Hepatocyte (in vitro differentiated cells): Measurements from ENCODE around the gene BTBD19. TPM values are rescaled to one million over a fixed set of nuclear protein-coding genes. Genes with fewer than 3 reads are reported as not detected.

Experiments
- DNase-seq: peaks from one replicate; pipeline ENCODE4 v3.0.0-alpha.2; 2016; ENCODE audit warnings: low spot score
- H2AFZ ChIP-seq: fragments of 200-600 bp; sonication (generic); 2 replicates; pipeline ENCODE4 v1.6.0; 2016; ENCODE audit warnings: antibody characterized with exemption, mild to moderate bottlenecking
- H3K27ac ChIP-seq: fragments of 200-600 bp; sonication (generic); 2 replicates; pipeline ENCODE4 v1.5.1; 2016; ENCODE audit warnings: mild to moderate bottlenecking
- H3K27me3 ChIP-seq: fragments of 200-600 bp; sonication (generic); 2 replicates; pipeline ENCODE4 v1.6.1; 2016
- H3K36me3 ChIP-seq: fragments of 200-600 bp; sonication (generic); replicated peaks from 2 replicates; pipeline ENCODE4 v1.5.1; 2016; ENCODE audit warnings: low read depth; ENCODE audit not compliant: insufficient read depth
- H3K4me1 ChIP-seq: fragments of 200-600 bp; sonication (generic); 2 replicates; pipeline ENCODE4 v1.5.1; 2016; ENCODE audit warnings: mild to moderate bottlenecking, moderate library complexity; ENCODE audit not compliant: insufficient read depth
- H3K4me2 ChIP-seq: fragments of 200-600 bp; sonication (generic); 2 replicates; pipeline ENCODE4 v1.6.0; 2016
- H3K4me3 ChIP-seq: fragments of 200-600 bp; sonication (generic); 2 replicates; pipeline ENCODE4 v1.5.1; 2016; ENCODE audit warnings: mild to moderate bottlenecking
- H3K79me2 ChIP-seq: fragments of 200-600 bp; sonication (generic); 2 replicates; pipeline ENCODE4 v1.6.0; 2017; ENCODE audit warnings: mild to moderate bottlenecking
- H3K9me2 ChIP-seq: fragments of 200-600 bp; sonication (generic); replicated peaks from 2 replicates; pipeline ENCODE4 v1.6.0; 2017; ENCODE audit warnings: mild to moderate bottlenecking; ENCODE audit not compliant: insufficient read depth
- H3K9me3 ChIP-seq: fragments of 200-600 bp; sonication (generic); 2 replicates; pipeline ENCODE4 v1.5.1; 2016; ENCODE audit warnings: low read depth, mild to moderate bottlenecking
- H4K20me1 ChIP-seq: fragments of 200-600 bp; sonication (generic); 2 replicates; pipeline ENCODE4 v1.6.0; 2016; ENCODE audit warnings: mild to moderate bottlenecking; ENCODE audit not compliant: insufficient read depth, poor library complexity, severe bottlenecking
- EZH2 ChIP-seq: fragments of 200-600 bp; sonication (generic); IDR thresholded peaks from 2 replicates; pipeline ENCODE4 v1.6.1; 2016; ENCODE audit warnings: antibody characterized with exemption, mild to moderate bottlenecking, borderline replicate concordance
- EZH2phosphoT487 ChIP-seq: fragments of 200-600 bp; sonication (generic); IDR thresholded peaks from one replicate; pipeline ENCODE4 v1.6.1; 2018; ENCODE audit warnings: antibody characterized with exemption, mild to moderate bottlenecking, low read depth, moderate library complexity; ENCODE audit not compliant: unreplicated experiment, severe bottlenecking
- WGBS: methylation state at CpG from one replicate; pipeline ENCODE4 v1.1.6; 2016; ENCODE audit warnings: low lambda C conversion rate; ENCODE audit errors: missing lambda C conversion rate; 5-methylcytosine and 5-hydroxymethylcytosine counted together
- polyA plus RNA-seq: library from polyadenylated mRNA; unstranded; fragments of >200 nt; fragmentation: Nextera tagmentation; extraction: Ambion mirVana; gene quantifications from 2 replicates; pipeline ENCODE4 v1.2.1, GENCODE V29; 2016
- total RNA-seq: library from RNA; depleted of rRNA; stranded (reverse); fragments of >200 nt; gene quantifications from 2 replicates; pipeline ENCODE4 v1.2.3, GENCODE V29; 2014
- TF ChIP-seq, protein P1 (sequence below): fragments of 200-600 bp; sonication (generic); IDR thresholded peaks from 2 replicates; pipeline ENCODE4 v1.5.1; 2016; ENCODE audit warnings: antibody characterized with exemption, mild to moderate bottlenecking; ENCODE audit not compliant: poor library complexity

Gene BTBD19
- total and polyA plus RNA-seq, 2 experiments from 2014 or later, result 5.5 to 16.8 TPM

DNA sequence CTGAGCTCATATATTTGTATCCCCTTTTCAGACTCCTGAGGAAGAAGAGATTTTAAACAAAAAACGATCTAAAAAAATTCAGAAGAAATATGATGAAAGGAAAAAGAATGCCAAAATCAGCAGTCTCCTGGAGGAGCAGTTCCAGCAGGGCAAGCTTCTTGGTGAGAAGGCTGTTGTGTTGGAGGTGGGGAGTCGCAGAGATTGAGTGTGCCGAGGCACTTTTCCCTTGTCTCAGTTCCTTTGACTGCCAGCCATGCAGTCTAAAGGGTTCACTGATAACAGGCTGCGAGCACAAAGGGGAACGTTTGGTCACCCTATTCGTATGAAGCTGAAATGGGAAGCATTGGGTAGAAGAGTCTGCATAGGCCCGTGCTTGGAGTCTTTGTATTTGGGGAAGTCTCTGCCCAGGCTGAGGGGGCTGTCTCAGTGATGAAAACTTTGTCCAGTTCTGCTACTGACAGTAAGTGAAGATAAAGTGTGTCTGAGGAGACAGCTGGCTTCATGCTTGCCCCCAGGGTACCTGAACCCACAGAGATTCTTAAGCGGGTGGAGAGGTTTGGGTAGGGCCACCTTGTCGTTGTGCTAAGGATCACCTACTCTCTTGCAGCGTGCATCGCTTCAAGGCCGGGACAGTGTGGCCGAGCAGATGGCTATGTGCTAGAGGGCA is 30.2 kb upstream of the BTBD19 start:
- Histone ChIP-seq H3K9me2 (no peaks in the 10 kb centered on the region), H3K4me2 (peak overlapping the region; percentile 90), H3K4me1 (peaks cover 6% of the 10 kb centered on the region), H3K9me3 (no peaks in the 10 kb centered on the region), H3K27ac (no peak overlapping the region), H4K20me1 (peaks cover 25% of the 10 kb centered on the region), H3K4me3 (no peak overlapping the region), H3K27me3 (no peaks in the 10 kb centered on the region), H3K79me2 (peaks cover 34% of the 10 kb centered on the region), H2AFZ (no peak overlapping the region), H3K36me3 (no peaks in the 10 kb centered on the region)
- TF ChIP-seq EZH2phosphoT487 (no peak), EZH2 (no peak)
- TF ChIP-seq, protein P1, sequence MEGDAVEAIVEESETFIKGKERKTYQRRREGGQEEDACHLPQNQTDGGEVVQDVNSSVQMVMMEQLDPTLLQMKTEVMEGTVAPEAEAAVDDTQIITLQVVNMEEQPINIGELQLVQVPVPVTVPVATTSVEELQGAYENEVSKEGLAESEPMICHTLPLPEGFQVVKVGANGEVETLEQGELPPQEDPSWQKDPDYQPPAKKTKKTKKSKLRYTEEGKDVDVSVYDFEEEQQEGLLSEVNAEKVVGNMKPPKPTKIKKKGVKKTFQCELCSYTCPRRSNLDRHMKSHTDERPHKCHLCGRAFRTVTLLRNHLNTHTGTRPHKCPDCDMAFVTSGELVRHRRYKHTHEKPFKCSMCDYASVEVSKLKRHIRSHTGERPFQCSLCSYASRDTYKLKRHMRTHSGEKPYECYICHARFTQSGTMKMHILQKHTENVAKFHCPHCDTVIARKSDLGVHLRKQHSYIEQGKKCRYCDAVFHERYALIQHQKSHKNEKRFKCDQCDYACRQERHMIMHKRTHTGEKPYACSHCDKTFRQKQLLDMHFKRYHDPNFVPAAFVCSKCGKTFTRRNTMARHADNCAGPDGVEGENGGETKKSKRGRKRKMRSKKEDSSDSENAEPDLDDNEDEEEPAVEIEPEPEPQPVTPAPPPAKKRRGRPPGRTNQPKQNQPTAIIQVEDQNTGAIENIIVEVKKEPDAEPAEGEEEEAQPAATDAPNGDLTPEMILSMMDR, result no peak
- no peak for DNase-seq
- 86% methylated on average over 13 of the region's 13 CpGs for WGBS

DNA sequence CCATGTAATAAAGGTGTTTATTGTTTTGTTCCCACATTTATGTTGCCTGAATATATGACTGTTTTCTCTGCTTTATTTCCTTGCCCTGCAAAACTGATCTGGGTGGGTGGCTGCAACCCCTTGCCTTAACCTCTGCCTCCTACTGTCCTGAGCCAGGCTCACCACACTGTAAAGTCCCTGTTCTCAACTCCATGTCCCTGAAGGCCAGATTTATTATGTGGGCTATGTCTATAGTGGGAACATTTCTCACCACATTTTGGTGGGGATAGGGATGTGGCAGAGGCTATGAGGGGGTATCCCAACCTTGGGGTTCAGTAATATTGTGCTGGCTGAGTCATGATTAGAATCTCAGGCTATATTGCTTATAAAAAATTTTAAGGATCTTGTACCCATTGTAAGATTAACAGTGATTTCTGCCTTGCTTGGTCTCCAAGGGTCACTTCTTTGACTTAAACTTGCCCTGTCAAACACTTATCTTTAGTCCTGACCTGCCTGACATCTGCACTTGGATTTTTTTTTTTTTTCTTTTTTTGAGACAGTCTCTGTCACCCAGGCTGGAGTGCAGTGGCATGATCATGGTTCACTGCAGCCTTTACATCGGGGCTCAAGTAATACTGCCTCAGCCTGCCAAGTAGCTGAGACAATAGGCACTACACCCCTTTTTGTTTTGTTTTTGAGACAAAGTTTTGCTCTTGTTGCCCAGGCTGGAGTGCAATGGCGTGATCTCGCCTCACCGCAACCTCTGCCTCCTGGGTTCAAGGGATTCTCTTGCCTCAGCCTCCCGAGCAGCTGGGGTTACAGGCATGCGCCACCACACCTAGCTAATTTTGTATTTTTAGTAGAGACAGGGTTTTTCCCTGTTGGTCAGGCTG is 29.4 kb upstream of the BTBD19 start:
- H3K4me3 ChIP-seq, result no peak overlapping the region
- H3K9me3 ChIP-seq, result no peaks in the 10 kb centered on the region
- no peak overlapping the region for H2AFZ ChIP-seq
- H3K4me2 ChIP-seq, result peak overlapping the region; percentile 90
- H3K27ac ChIP-seq, result no peak overlapping the region
- H3K36me3 ChIP-seq, result no peaks in the 10 kb centered on the region
- WGBS, result 98% methylated on average over 6 of the region's 6 CpGs
- H3K79me2 ChIP-seq, result peaks cover 34% of the 10 kb centered on the region
- H3K9me2 ChIP-seq, result no peaks in the 10 kb centered on the region
- TF ChIP-seq EZH2phosphoT487 (no peak), EZH2 (no peak)
- TF ChIP-seq, protein P1, result no peak
- H3K27me3 ChIP-seq, result no peaks in the 10 kb centered on the region
- DNase-seq, result no peak
- H3K4me1 ChIP-seq, result peaks cover 9% of the 10 kb centered on the region
- H4K20me1 ChIP-seq, result peaks cover 25% of the 10 kb centered on the region

DNA sequence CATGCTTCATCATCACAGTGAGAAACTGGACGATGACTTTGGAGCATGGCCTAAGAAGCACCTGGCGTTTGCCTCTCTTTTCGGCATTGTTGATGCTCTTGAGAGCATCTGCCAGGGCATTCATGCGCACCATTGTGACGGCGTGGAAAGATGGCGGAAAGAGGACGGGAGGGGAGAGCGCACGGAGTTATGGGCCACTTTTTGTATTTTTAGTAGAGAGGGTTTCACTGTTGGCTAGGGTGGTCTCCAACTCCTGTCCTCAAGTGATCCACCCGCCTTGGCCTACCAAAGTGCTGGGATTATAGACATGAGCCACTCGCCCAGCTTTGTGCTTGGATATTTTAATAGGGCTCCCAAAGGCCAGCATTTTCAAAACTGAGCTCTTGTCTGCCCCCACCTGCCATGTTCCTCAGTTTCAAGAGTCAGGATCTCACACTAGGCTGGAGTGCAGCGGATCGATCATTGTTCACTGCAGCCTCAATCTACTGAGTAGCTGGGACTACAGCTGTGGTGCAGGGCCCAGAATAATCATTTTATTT is 27.7 kb upstream of the BTBD19 start:
- H3K4me3 ChIP-seq, result no peak overlapping the region
- H3K79me2 ChIP-seq, result peaks cover 27% of the 10 kb centered on the region
- no peak for TF ChIP-seq EZH2phosphoT487
- TF ChIP-seq, protein P1, result no peak
- no peak for TF ChIP-seq EZH2
- H3K4me1 ChIP-seq, result peaks cover 20% of the 10 kb centered on the region
- H4K20me1 ChIP-seq, result peaks cover 25% of the 10 kb centered on the region
- no peaks in the 10 kb centered on the region for H3K9me2 ChIP-seq
- no peaks in the 10 kb centered on the region for H3K9me3 ChIP-seq
- WGBS, result 97% methylated on average over 14 of the region's 14 CpGs
- no peaks in the 10 kb centered on the region for H3K27me3 ChIP-seq
- H2AFZ ChIP-seq, result no peak overlapping the region
- H3K27ac ChIP-seq, result no peak overlapping the region
- H3K4me2 ChIP-seq, result no peak overlapping the region
- no peak for DNase-seq
- H3K36me3 ChIP-seq, result no peaks in the 10 kb centered on the region
